Measurements from ENCODE around the gene ALDH1L2. TPM values are rescaled to one million over a fixed set of nuclear protein-coding genes. Genes with fewer than 3 reads are reported as not detected.

ALDH1L2 gene
- total RNA-seq, 1 donor: 55.4 TPM

- Histone ChIP-seq H3K9me3 (ENCODE audit: low read depth, low read length) (no peaks in the 10 kb centered on the region), H3K4me1 (ENCODE audit: insufficient read depth, low read length) (peaks cover 9% of the 10 kb centered on the region), H3K4me2 (ENCODE audit: insufficient read depth, low read length) (no peak overlapping the region), H3K27me3 (ENCODE audit: insufficient read depth, low read length) (no peaks in the 10 kb centered on the region), H3K27ac (ENCODE audit: low read depth, low read length) (no peak overlapping the region), H3K4me3 (ENCODE audit: insufficient read depth, low read length) (no peak overlapping the region), H4K20me1 (ENCODE audit: insufficient read depth, low read length) (peaks cover 4% of the 10 kb centered on the region), H3K79me2 (ENCODE audit: insufficient read depth, low read length) (peaks cover 10% of the 10 kb centered on the region), H2AFZ (ENCODE audit: low read length) (no peak overlapping the region), H3K36me3 (ENCODE audit: insufficient read depth, low read length) (peaks cover 56% of the 10 kb centered on the region)
- no peak for DNase-seq (ENCODE audit: insufficient read length, low spot score, missing footprints)
- TF ChIP-seq CTCF (IDR thresholded peaks at IDR 0.05; ENCODE audit: extremely low read depth, low read depth, low read length): no peak
Measured at GRCh38 chr12:105069936-105070702, 14.1 kb downstream of the ALDH1L2 start.

- H3K36me3 ChIP-seq (ENCODE audit: insufficient read depth, low read length): peaks cover 62% of the 10 kb centered on the region
- H3K79me2 ChIP-seq (ENCODE audit: insufficient read depth, low read length): no peaks in the 10 kb centered on the region
- DNase-seq (ENCODE audit: insufficient read length, low spot score, missing footprints): peak; percentile 62
- H3K9me3 ChIP-seq (ENCODE audit: low read depth, low read length): no peaks in the 10 kb centered on the region
- H3K27ac ChIP-seq (ENCODE audit: low read depth, low read length): no peak overlapping the region
- H3K4me3 ChIP-seq (ENCODE audit: insufficient read depth, low read length): no peak overlapping the region
- TF ChIP-seq CTCF (IDR thresholded peaks at IDR 0.05; ENCODE audit: extremely low read depth, low read depth, low read length): no peak
- H2AFZ ChIP-seq (ENCODE audit: low read length): no peak overlapping the region
- H3K4me1 ChIP-seq (ENCODE audit: insufficient read depth, low read length): peaks cover 9% of the 10 kb centered on the region
- H3K4me2 ChIP-seq (ENCODE audit: insufficient read depth, low read length): peak overlapping the region; percentile 15
- no peaks in the 10 kb centered on the region for H3K27me3 ChIP-seq (ENCODE audit: insufficient read depth, low read length)
- H4K20me1 ChIP-seq (ENCODE audit: insufficient read depth, low read length): peaks cover 4% of the 10 kb centered on the region
Measured at GRCh38 chr12:105067511-105068031, 16.7 kb downstream of the ALDH1L2 start.

GRCh38 chr12:105064564-105065178 is 19.6 kb downstream of the ALDH1L2 start:
- TF ChIP-seq CTCF (IDR thresholded peaks at IDR 0.05; ENCODE audit: extremely low read depth, low read depth, low read length): no peak
- no peaks in the 10 kb centered on the region for H3K9me3 ChIP-seq (ENCODE audit: low read depth, low read length)
- peaks cover 70% of the 10 kb centered on the region for H3K36me3 ChIP-seq (ENCODE audit: insufficient read depth, low read length)

More at GRCh38 chr12:105064564-105065178, 19.6 kb downstream of the ALDH1L2 start:
- Histone ChIP-seq H3K4me2 (ENCODE audit: insufficient read depth, low read length) (no peak overlapping the region), H3K4me3 (ENCODE audit: insufficient read depth, low read length) (no peak overlapping the region), H2AFZ (ENCODE audit: low read length) (no peak overlapping the region), H3K4me1 (ENCODE audit: insufficient read depth, low read length) (peaks cover 9% of the 10 kb centered on the region), H3K27ac (ENCODE audit: low read depth, low read length) (no peak overlapping the region), H4K20me1 (ENCODE audit: insufficient read depth, low read length) (peaks cover 4% of the 10 kb centered on the region), H3K27me3 (ENCODE audit: insufficient read depth, low read length) (no peaks in the 10 kb centered on the region), H3K79me2 (ENCODE audit: insufficient read depth, low read length) (no peaks in the 10 kb centered on the region)
- DNase-seq (ENCODE audit: insufficient read length, low spot score, missing footprints): no peak

Measured in osteoblast (primary cell).